GM21360 (cell line): Measurements from ENCODE around the gene FILIP1L.

Source experiments
- ATAC-seq: cut with Tn5 transposase; IDR thresholded peaks from one replicate; pipeline ENCODE4 v1.9.1; 2021; ENCODE audit warnings: mild to moderate bottlenecking, moderate library complexity; ENCODE audit not compliant: unreplicated experiment

Gene FILIP1L

DNA sequence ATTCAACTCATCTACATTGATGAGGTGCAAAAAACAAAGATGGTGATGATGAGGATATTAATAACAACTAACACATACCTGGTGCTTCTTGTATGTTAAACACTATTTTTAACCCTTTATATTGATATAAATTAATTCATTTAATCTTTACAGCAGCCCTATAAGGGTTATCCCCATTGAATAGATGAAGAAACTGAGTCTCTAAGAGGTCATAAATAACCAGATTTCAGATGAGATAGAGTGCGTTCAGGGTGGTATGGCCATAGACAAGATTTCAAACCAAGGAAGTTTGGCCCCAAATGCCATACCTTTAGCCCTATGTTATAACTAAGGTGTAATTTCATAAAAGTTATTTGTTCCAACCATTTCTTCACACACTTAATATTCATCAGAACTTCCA, 214.1 kb downstream of the FILIP1L start:
- no peak for ATAC-seq

DNA sequence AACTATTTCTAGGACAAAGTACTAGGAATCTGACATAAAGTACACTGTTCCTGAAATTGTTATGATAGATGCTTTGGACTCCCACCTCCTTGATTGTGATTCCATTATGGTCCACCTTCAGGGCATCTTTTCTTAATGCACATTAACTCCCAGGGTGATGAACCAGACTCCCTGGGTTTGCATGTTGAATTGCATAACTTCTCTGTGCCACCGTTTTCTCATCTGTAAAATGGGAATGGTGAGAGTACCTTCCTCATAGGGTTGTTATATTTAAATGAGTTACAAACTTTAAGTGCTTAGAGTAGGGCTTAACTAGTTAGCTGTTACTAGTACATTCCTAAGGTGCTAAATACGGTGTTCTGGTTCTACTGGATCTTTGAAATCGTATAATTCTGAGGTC, 214.7 kb downstream of the FILIP1L start:
- no peak for ATAC-seq

DNA sequence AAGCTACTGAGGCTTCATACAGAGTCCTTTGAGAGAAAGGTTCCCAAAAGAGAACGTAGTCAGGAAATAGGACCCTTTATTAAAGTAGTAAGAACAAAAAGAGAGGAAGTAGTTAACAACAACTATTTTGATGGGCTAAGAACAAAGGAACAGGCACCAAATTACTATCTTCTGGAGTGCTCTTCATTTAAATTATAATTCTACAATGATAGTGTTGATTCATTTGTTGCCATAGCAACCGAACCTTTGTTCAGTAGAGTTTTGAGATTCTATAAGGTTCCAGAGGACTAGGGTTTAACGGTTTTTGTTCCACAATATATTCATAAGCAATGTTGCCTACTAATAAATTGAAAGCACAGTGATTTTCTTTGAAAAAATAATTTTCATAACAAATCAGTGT, 217.8 kb downstream of the FILIP1L start:
- ATAC-seq, result no peak

DNA sequence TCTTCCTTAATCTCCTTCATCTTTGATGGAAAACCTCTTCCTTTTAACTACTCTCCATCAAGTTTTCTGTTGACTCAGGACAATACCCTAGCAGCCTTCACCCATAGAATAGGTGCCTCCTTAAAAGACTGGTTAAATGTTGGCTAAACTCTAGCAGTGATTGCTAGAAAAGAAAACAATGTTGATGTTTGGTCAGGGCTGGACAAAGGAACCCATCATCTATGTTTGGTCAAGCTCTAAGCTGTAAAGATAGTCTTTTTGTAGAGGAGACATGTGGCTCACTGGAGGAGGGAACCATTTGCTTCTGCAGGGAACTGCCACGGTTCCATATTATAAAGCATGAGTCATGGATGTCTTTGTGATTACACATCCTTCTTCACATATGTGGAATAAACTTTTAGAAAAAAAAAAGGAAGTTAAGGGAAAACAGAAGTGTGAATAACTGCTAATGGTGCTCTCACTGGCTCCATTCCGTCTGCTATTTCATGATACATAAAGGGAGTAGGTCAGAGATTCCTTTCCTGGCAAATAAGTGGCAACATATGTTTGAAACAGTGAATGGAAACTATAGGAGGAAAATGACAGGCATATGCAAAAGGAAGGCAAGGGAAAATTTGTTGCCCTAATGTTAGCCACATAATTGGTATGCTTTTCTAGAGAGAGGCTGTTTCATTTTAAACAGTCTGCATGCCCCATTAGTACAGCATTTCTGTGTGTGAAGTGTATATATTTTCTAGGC, 218.4 kb downstream of the FILIP1L start:
- no peak for ATAC-seq

DNA sequence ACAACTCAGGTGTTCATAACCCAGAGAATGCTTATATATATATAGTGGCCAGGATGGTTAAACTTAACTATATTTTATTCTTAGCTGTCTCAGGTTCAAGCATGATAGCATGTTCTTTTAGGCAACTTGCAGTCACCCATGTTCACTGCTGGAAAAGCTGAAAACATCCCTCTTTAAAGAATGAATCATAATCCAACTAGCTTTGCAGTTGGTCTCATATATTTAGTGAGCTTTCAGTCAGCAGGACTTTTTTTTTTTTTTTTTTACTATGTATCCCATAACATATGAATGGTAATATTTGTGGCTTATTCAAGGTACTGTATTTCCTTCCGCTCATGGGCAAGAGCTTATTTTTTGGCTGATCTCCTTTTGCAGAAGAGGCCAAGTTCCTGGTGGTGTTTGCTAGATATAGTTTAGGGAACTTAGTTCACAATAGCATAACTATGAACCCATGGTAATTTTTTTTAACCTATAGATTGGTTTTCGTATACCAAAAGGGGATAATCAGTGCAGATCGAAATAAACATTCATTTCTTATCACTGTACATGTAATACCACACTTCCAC, 219.1 kb downstream of the FILIP1L start:
- no peak for ATAC-seq

DNA sequence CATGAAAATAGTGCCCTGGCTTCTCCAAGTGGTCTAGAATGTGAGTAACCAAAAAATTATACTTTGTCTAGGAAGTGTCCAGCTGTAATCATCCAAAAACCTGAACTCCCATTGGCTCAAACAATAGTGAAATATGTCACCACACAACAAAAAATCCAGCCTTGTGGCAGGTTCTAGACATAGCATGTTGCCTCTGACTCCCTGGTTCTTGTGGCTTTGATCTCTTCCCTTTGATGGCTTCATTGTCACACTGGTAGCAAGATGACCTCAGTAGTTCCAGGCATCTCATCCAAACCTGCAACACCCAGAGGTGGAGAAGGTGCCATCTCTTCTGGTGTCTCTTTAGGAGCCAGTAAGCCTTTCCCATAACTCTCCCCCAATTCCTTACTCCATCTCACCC, 222.0 kb downstream of the FILIP1L start:
- no peak for ATAC-seq

DNA sequence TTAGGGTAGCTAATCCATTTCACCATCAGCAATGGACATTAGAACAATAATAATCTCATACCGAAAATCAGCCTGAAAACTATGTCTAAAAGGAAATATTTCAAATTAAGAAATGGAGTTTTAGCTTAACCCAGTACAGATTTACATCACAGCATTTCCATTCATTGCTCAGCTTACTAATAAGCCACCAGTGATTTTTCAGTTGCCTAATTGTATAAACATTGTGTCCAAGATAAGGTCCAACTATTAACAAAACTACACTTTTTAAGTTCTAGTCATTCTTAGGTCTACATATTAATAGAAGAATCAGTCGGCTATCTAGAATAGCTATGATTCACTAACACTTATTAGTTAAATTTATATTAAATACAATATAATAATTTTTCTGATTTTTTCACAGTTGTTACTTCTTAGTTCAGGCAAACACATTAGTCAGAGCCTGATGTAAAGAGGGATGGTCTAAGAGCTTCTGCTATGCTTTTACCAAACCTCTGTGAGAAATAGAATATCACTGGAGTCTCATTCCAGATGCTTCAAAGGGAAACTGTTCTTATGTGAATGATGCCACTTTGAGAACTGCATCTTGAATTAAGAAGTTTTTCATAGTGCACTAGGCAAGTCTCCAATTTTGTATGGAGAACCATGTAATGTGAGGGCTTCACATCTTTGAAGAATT, 222.6 kb downstream of the FILIP1L start:
- no peak for ATAC-seq

DNA sequence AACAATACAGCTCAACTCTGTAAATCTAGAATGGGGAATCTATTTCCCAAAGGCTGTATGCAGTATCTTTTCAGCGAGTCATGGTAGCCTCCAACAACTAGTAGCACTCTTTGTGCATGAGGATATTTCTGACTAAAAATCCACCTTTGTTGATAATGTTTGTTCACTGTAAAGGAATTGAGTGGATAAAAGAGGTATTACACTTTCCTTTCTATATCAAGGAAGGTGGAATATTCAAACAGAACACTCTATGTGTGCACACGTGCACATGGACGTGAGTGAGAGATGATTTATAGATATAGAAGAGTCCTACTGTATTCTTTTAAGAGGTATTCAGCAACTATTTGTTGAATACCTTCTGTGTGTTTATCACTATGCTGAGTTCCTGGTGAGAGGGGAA, 228.4 kb downstream of the FILIP1L start:
- ATAC-seq, result no peak

DNA sequence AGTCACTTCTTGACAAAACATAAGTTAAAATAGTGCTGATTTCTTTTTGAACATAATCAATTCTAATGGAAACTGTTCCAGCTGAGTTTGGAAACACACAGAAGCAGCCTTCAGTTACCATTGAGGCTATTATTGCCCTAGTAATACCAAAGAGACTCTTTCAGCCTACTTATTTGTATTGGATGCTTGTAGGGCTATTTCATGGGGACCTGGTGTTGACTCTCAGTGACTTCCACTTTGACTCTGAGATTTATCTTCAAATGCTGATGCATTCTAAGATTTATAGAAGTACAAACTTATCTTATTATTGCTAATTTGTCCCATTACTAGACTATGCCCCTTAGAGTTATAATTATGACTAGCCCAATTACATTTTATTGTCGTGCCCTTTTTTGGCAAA, 229.2 kb downstream of the FILIP1L start:
- no peak for ATAC-seq

DNA sequence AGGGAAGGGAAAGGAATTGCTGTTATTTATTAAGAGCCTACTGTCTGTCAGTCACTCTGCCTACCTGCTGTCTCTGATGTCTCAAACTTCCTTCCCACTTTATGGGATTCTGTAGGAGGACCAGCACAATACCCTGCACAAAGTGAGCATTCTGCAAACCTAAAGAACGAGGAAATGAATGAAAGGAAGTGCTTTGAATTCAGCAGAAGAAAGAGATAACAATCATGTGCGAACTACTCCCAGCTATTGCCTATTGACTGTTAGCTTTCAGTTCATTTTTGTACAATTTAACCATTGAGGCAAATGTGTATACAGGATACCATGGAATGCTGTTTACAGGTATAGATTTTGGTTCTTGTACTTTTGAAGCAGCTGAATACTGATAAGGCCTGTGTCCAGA, 229.8 kb downstream of the FILIP1L start:
- ATAC-seq, result no peak

DNA sequence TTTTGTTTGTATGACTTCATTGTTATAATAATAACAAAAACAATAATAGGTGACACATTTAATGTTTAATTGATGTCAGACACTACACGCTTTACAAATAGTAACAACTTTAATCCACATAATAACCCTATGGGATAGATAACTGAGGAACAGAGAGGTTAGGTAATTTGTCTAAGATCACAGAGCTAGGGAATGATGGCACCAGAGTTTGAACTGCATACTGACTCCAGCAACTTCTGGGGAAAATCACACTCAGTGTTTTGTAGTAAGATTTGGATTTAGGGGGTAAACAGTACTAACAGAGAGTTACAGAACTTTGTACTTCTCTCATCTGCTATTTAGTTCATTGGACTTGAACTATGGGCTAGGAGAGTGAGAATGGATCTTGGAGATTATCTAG, 230.6 kb downstream of the FILIP1L start:
- ATAC-seq, result no peak

DNA sequence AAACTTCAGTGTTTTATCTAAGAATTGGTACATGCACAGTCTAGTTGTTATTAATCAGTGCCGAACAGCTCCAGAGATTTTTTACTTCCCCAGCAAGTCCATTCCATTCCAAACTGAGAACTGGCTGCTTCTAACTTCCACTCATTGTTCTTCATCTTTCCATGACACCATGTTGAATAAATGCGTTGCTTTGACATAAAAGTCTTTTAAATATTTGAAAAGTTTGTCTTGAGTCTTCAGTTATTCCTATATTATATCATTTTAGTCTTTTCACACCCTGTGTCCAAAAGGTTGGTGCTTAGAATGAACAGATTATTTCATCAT, 231.2 kb downstream of the FILIP1L start:
- ATAC-seq, result no peak

DNA sequence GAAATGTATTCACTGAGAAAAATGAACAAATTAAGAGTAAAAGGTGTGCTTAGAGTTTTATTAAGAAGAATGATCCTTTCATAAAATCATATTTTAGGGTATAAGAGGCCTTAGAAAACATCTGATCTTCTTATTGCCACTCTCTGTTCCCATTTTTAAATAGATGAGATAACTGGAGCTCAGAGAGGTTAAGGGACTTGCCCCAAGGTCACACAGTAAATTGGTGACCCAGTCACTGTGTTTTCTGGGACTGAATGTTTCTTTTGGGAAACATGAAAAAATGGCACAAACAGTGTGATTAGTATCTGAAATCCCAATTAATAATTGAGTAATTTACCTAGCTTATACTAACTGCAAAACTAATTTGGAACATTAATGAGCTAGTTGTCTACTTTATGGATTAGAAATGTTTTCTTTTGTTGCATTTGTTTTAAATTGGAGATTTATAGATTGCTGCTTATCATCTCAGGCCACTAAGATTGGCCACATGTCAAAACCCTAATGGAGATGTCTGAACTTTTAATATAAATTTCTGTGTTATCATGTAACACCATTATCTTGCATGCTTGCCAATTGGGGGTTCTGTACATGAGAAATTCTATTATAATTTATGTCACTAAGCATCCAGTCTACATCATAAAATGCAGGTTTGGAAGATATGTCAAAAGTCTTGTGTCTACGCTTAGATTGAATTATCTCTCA, 231.7 kb downstream of the FILIP1L start:
- ATAC-seq, result no peak

DNA sequence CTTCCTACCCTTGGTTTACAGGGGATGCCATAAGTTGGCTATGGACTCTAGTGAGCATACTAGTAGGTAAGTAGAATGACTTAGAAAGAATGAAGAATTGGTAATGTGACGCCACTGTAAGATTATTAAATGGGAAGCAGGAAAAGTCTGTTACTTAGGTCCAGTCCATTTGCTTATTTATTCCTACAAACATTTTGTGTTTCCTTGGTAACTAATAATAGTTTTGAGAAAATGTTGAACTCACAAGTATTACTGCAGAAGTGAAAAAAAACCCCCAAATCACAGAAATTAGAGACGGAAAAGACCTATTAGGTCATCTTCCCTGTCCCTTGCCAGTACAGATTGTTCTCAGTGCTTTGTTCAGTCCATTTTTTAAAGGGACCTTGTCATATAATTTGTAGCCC, 233.2 kb downstream of the FILIP1L start:
- ATAC-seq, result no peak

DNA sequence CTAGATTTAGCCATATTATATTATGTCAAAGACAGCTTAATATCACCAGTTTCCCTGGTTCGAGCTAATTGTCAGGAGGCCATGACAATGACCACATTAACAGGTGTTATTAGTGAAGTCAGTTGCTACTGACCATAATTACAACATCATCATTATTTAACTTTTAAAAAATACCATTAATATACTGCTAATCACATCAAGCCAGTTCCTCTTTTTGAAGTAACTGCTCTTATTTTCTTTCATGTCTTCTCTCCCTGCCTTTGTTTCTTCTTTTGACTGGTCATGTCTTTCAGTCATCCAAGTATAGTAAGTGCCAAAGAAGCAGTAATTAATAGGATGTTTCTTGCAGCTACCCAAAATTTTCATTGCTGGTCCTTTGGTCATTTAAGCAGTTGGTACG, 235.0 kb downstream of the FILIP1L start:
- no peak for ATAC-seq

DNA sequence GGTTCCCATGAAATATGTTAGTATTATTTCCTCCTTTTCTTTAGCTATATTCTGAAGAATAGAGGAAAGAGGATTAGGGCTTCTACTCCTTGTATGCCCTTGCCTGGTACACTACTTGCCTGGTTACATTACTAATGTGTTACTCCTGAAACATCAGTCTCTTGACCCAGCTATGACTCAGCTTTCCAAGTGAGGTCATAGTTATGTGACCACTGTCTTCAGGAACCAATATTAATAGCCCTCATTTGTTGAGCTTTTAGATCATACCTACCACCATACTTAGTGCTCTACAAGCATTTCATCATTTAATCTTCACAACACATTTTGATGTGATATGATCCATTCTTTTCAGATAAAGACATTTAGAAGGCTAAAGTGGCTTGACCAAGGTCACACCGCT, 236.3 kb downstream of the FILIP1L start:
- ATAC-seq, result peak; percentile 47

DNA sequence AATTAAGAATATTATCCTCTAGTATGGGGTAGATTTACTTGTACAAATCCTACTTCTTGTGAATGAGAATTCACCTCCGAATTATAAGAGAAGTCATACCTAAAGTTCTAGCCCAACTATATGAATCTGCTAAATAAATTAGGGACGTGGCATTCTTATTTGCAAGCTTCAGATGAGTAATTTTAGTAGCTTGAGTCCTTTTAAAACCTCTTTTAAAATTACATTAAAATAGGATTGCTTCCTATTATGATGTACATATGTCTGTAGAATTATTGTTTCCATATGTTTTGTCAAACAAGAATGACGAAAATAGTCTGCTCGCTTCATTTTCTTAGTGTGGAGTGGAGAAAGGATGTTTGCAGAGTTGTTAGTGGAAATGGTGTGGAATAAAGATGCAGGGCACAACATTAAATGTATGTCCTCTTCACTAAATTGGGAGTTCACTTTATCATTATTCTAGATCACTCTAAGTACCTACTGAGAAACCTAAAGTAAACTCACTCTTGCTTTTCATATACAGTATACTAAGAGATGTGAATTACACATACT, 237.2 kb downstream of the FILIP1L start:
- ATAC-seq, result no peak

DNA sequence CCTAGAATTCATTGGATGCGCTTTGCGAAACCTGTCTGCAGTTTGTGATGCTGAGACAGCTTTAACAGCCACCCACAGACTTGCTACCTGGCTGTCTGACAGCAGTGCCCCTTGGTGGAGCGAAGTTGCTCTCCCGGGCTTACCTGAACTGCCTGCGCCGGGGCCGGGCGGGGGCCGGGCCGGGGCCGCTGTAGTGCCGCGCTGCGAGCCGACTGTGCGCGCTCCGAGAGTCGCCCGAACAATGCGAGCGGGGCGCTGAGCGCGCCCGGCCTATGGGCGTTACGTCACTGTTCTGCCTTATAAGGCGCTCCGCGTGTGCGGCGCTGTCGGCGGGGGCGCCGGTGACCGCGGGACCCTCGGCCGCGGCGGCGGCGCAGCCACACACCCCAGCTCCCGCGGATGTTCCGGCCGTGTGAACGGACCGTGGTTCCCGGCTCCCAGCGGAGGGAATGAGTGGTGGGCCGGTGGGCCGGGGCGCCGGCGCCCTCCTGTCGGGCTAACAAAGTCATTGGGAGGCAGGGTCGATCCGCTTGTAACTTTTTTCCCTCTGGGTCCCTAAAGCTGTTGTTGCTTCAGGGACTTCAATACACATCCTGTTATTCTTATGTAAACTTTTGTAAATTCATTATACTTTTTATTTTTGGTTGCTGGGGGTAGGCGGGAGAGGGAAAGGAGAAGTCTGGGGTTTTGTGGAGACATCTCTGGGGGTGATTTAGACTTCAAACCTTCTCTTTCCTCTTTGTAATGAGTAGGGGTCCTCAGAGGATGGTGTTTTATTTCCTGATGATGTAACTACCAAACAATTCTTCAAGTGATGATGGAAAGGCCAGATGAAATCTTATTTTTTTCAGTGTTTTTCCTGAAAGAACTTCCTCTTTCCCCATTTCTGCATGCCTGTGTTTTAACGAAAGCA, 238.1 kb downstream of the FILIP1L start:
- ATAC-seq, result peak; percentile 80

DNA sequence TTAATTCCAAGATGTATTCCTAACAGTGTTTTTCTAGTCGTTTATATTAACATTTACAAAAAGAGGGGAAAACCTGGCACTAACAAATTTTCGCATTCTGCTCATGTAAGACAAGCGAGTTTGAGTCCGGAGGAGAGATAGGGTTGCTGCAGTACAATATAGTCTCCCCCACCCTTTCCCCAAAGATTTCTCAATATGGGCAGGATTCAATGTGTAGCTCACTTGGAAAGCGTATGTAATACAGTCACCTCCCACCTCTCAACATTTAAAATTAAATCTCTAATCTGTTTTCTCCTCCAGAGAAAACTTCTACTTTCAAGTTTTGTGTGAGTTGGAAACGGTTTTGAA, 238.7 kb downstream of the FILIP1L start:
- no peak for ATAC-seq

DNA sequence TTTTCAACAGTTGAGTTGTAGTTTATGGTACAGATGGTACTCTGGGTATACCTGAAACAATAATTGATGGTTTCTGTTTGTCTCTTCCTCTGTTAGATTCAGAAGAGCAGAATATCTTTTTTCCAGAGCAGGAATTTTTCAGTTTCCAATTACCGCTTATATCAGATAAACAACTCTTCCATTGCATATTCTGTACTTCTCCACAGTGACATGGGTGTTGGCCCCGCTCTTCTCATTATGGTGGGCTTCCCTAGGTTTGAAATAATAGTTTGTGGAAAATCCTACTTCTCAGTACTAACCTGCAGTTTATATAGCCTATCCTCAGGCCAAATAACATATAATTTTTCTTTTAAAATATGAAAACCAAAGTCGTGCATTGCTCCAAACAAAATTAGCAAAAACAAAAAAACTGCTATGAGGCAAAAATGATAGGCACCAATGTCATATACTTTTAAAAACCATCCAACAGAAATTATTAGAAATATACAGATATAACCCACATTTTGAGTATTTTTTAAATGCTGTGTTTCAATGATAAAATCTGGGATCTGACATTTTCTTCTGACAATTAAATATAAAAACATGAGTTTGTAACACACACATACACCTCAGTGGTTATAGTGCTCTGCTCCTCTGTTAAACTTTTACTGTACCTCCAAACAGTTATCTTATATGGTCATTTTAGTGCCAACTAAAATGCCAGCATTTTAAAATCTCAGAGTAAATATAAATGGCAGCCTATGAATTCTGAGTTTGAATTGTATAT, 239.9 kb downstream of the FILIP1L start:
- ATAC-seq, result no peak
